Endothelial cell of umbilical vein (primary cell): ENCODE measurements around the gene JDP2. TPM values are rescaled to one million over a fixed set of nuclear protein-coding genes. Genes with fewer than 3 reads are reported as not detected.

Experiments used
- BruUV-seq: library from RNA; stranded (reverse); fragments of 400-500 nt; replicated peaks from 2 replicates; lab custom pipeline; 2021; lab: Mats Ljungman, UMichigan
- CTCF ChIA-PET: fragments of 300-600, 350-600 bp; sonication (Branson Sonifier 250); formaldehyde crosslinking; loops from one replicate; lab custom pipeline; 2021; ENCODE audit warnings: antibody characterized with exemption, inconsistent platforms; lab: Charles Lee
- POLR2A ChIA-PET: fragments of 300-600, 350-600 bp; sonication (Branson Sonifier 250); formaldehyde crosslinking; loops from one replicate; lab custom pipeline; 2021; ENCODE audit warnings: antibody characterized with exemption, inconsistent platforms; lab: Charles Lee
- DNase-seq: peaks from one replicate; pipeline ENCODE4 v3.0.0-alpha.2; 2011; ENCODE audit warnings: low read depth, low spot score
- FAIRE-seq: peaks from 2 replicates; lab custom pipeline; 2011; peaks lifted over from hg19 to GRCh38; lab: Jason Lieb, UNC
- H2AFZ ChIP-seq: 2 replicates; pipeline ENCODE4 v1.6.0; 2012; ENCODE audit warnings: low read depth, low read length, control low read depth, inconsistent platforms
- H3K27ac ChIP-seq: 2 replicates; pipeline ENCODE4 v1.5.1; 2011; ENCODE audit warnings: low read depth, mild to moderate bottlenecking, control low read depth, low read length, moderate library complexity; ENCODE audit not compliant: insufficient read depth
- H3K27me3 ChIP-seq, 2 experiments: 2 replicates each; pipeline versions ENCODE4 v1.6.0 to v1.6.1; 2011; ENCODE audit warnings: low read length in 2 of 2, mixed read lengths in 1 of 2; ENCODE audit not compliant: control insufficient read depth in 2 of 2, insufficient read depth in 2 of 2
- H3K36me3 ChIP-seq, 2 experiments: 2 replicates in 1 of 2; 3 replicates in 1 of 2; pipeline ENCODE4 v1.5.1; 2011; ENCODE audit warnings: low read length in 2 of 2, mild to moderate bottlenecking in 1 of 2, moderate library complexity in 1 of 2; ENCODE audit not compliant: control insufficient read depth in 2 of 2, insufficient read depth in 2 of 2; ENCODE audit errors: extremely low read depth in 1 of 2
- H3K4me1 ChIP-seq: 3 replicates; pipeline ENCODE4 v1.5.1; 2011; ENCODE audit warnings: mild to moderate bottlenecking, low read length; ENCODE audit not compliant: control insufficient read depth, insufficient read depth; ENCODE audit errors: extremely low read depth
- H3K4me2 ChIP-seq: 2 replicates; pipeline ENCODE4 v1.6.1; 2011; ENCODE audit warnings: low read length, control low read depth, mixed read lengths; ENCODE audit not compliant: insufficient read depth
- H3K4me3 ChIP-seq, 3 experiments: fragments of 200-600 bp in 1 of 3; sonication (generic), shearing (Covaris generic) in 1 of 3; replicated peaks in 1 of 3; 2 replicates each; pipeline ENCODE4 v1.5.1; 2011 to 2016; ENCODE audit warnings: control low read depth in 3 of 3, low read length in 3 of 3, mild to moderate bottlenecking in 2 of 3, inconsistent platforms in 1 of 3, low read depth in 1 of 3, moderate library complexity in 1 of 3; ENCODE audit not compliant: insufficient read depth in 1 of 3
- H3K79me2 ChIP-seq: 2 replicates; pipeline ENCODE4 v1.6.0; 2012; ENCODE audit warnings: low read length, inconsistent platforms; ENCODE audit not compliant: control insufficient read depth, insufficient read depth
- H3K9ac ChIP-seq: replicated peaks from 2 replicates; pipeline ENCODE3; 2011; ENCODE audit warnings: low read length, control low read depth; ENCODE audit not compliant: insufficient read depth; ENCODE audit errors: extremely low read depth
- H3K9me1 ChIP-seq: replicated peaks from 3 replicates; pipeline ENCODE4 v1.6.0; 2011; ENCODE audit warnings: mild to moderate bottlenecking, low read length; ENCODE audit not compliant: control insufficient read depth, insufficient read depth; ENCODE audit errors: extremely low read depth
- H3K9me3 ChIP-seq: replicated peaks from 2 replicates; pipeline ENCODE4 v1.5.1; 2012; ENCODE audit warnings: low read length, inconsistent platforms; ENCODE audit not compliant: control insufficient read depth, insufficient read depth
- H4K20me1 ChIP-seq: replicated peaks from 2 replicates; pipeline ENCODE3; 2011; ENCODE audit warnings: mild to moderate bottlenecking, low read length; ENCODE audit not compliant: control insufficient read depth, insufficient read depth; ENCODE audit errors: extremely low read depth
- CTCF ChIP-seq, 2 donors: IDR thresholded peaks; 1 replicate in 1 of 2; 2 replicates in 1 of 2; pipeline ENCODE4 v1.5.1; 2011; ENCODE audit warnings: low read length in 2 of 2, mild to moderate bottlenecking in 2 of 2, moderate library complexity in 2 of 2, control low read depth in 1 of 2, inconsistent platforms in 1 of 2, low read depth in 1 of 2; ENCODE audit not compliant: insufficient read depth in 1 of 2; ENCODE audit errors: extremely low read depth in 1 of 2
- EZH2 ChIP-seq: IDR thresholded peaks from 2 replicates; pipeline ENCODE4 v1.6.1; 2012; ENCODE audit warnings: borderline replicate concordance, low read depth, mild to moderate bottlenecking, moderate library complexity, low read length, inconsistent platforms; ENCODE audit not compliant: severe bottlenecking
- FOS ChIP-seq: IDR thresholded peaks from 2 replicates; pipeline ENCODE4 v1.6.1; 2011; ENCODE audit warnings: mild to moderate bottlenecking, low read length, moderate library complexity, borderline replicate concordance; ENCODE audit not compliant: insufficient read depth
- GATA2 ChIP-seq: IDR thresholded peaks from 2 replicates; pipeline ENCODE4 v1.7.0; 2011; ENCODE audit warnings: low read depth, mild to moderate bottlenecking, moderate library complexity, mixed read lengths, low read length; ENCODE audit not compliant: insufficient read length, insufficient read depth
- JUN ChIP-seq: IDR thresholded peaks from 2 replicates; pipeline ENCODE4 v1.6.1; 2011; ENCODE audit warnings: borderline replicate concordance, low read depth; ENCODE audit not compliant: insufficient read length, insufficient read depth
- MYC ChIP-seq: IDR thresholded peaks from one replicate; pipeline ENCODE4 v1.6.1; 2011; ENCODE audit warnings: mild to moderate bottlenecking, low read depth, low read length
- POLR2A ChIP-seq: IDR thresholded peaks from 2 replicates; pipeline ENCODE4 v1.6.1; 2012; ENCODE audit warnings: low read depth, mild to moderate bottlenecking, control low read depth, low read length
- POLR2AphosphoS5 ChIP-seq: IDR thresholded peaks from 2 replicates; pipeline ENCODE4 v1.6.1; 2012; ENCODE audit warnings: low read depth, mild to moderate bottlenecking, control low read depth, low read length, moderate library complexity; ENCODE audit not compliant: insufficient read depth
- dilution Hi-C: fragments of 300-500 bp; cut with MboI; formaldehyde crosslinking; loops from one replicate; pipeline ENCODE4 v1.15.0; 2019; ENCODE audit warnings: low sequenced_read_pairs; ENCODE audit not compliant: extremely low pct_ligation_motif_present
- intact Hi-C: fragments of 100-400 bp; cut with micrococcal nuclease; formaldehyde crosslinking; loops from one replicate; pipeline ENCODE4 v1.10.0; 2022
- polyA plus RNA-seq, 4 experiments: library from polyadenylated mRNA; depleted of rRNA in 3 of 4; stranded (reverse) in 3 of 4; unstranded in 1 of 4; fragments of >200 nt; gene quantifications; 2 replicates each; pipeline versions ENCODE4 v1.2.1 to v1.2.3, GENCODE V29; 2011 to 2012; ENCODE audit warnings: missing spikeins in 1 of 4
- total RNA-seq: library from RNA; stranded (reverse); gene quantifications from 2 replicates; pipeline ENCODE4 v1.2.3, GENCODE V29; 2021
- TF ChIP-seq, protein P1 (sequence below): IDR thresholded peaks from 2 replicates; pipeline ENCODE4 v1.6.1; 2011; ENCODE audit not compliant: insufficient read depth, insufficient read length

JDP2 gene
- total and polyA plus RNA-seq, 2 donors (not counting 3 experiments of a cell fraction or from before 2014, with no cell fraction given): 3.2 to 10.6 TPM

GRCh38 chr14:75520852-75521251 lies 93.0 kb downstream of the JDP2 start:
- no TSS peak for BruUV-seq
- dilution Hi-C loops: no loop called here

More at GRCh38 chr14:75520852-75521251, 93.0 kb downstream of the JDP2 start:
- CTCF ChIA-PET: interaction anchor here (0.8 to 7.6 kb wide), 4 partner anchors 13 to 134 kb away, joined by 3 to 89 read pairs (median 4); no protein-coding TSS in a partner anchor
- no peaks in the 10 kb centered on the region for H3K9me3 ChIP-seq
- no peaks in the 10 kb centered on the region for H3K9me1 ChIP-seq
- no peak overlapping the region for H3K4me2 ChIP-seq
- no peaks in the 10 kb centered on the region for H3K79me2 ChIP-seq
- FAIRE-seq (no peak), DNase-seq (no peak)
- H3K9ac ChIP-seq: no peak overlapping the region
- H3K4me3 ChIP-seq: no peak overlapping the region
- no peak overlapping the region for H2AFZ ChIP-seq
- TF ChIP-seq JUN: no peak
- TF ChIP-seq EZH2: no peak
- no peak for TF ChIP-seq GATA2
- no peak for TF ChIP-seq CTCF (IDR thresholded peaks at IDR 0.05; ENCODE audit: extremely low read depth in 1 of 2, insufficient read depth in 1 of 2, low read depth in 1 of 2, low read length in 2 of 2)
- no peak for TF ChIP-seq POLR2AphosphoS5
- TF ChIP-seq, protein P1, sequence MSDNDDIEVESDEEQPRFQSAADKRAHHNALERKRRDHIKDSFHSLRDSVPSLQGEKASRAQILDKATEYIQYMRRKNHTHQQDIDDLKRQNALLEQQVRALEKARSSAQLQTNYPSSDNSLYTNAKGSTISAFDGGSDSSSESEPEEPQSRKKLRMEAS: no peak
- no peak for TF ChIP-seq POLR2A
- TF ChIP-seq FOS: no peak
- no peak for TF ChIP-seq MYC
- H3K27me3 ChIP-seq: no peaks in the 10 kb centered on the region
- peaks cover 25% of the 10 kb centered on the region for H3K4me1 ChIP-seq
- no peaks in the 10 kb centered on the region for H3K36me3 ChIP-seq
- POLR2A ChIA-PET: no interaction called here
- intact Hi-C loops: loop anchor here (5.0 kb wide), 1 partner anchor 126 kb away; no protein-coding TSS in a partner anchor
- no peak overlapping the region for H3K27ac ChIP-seq
- no peaks in the 10 kb centered on the region for H4K20me1 ChIP-seq
